HG03280 (cell line): ENCODE measurements around the gene AKT1S1.

Experiments
- ATAC-seq: cut with Tn5 transposase; IDR thresholded peaks from one replicate; pipeline ENCODE4 v1.9.1; 2021; ENCODE audit warnings: mild to moderate bottlenecking, moderate library complexity; ENCODE audit not compliant: unreplicated experiment

Gene AKT1S1

DNA sequence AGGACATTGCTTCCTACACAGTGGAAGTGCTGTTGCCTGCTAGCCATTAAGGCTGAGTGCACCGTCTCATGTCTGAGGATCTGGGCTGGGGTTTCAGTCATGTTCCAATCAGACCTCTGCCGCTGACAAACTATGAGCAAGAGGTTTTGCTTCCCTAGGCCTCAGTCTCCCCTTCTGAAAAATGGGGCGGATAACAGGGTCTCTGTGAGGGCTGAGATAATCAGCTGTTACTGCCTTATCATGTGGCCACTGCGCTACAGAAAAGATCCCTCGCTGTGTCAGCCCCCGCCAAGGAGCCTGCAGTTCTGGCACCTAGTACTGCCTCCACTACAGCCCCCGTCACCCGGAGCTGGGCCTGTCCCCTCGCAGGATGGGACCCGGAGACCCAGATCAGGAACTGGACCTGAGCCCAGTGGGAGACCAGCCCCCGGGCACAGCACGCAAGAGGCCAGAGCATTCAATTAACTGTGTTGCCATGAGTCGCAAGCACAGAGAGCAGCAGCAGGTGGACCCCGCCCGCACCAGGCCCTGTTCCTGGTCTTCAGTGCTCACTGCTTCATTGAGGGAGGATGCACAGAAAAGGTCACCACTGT is 6.8 kb downstream of the AKT1S1 start:
- ATAC-seq, result no peak

DNA sequence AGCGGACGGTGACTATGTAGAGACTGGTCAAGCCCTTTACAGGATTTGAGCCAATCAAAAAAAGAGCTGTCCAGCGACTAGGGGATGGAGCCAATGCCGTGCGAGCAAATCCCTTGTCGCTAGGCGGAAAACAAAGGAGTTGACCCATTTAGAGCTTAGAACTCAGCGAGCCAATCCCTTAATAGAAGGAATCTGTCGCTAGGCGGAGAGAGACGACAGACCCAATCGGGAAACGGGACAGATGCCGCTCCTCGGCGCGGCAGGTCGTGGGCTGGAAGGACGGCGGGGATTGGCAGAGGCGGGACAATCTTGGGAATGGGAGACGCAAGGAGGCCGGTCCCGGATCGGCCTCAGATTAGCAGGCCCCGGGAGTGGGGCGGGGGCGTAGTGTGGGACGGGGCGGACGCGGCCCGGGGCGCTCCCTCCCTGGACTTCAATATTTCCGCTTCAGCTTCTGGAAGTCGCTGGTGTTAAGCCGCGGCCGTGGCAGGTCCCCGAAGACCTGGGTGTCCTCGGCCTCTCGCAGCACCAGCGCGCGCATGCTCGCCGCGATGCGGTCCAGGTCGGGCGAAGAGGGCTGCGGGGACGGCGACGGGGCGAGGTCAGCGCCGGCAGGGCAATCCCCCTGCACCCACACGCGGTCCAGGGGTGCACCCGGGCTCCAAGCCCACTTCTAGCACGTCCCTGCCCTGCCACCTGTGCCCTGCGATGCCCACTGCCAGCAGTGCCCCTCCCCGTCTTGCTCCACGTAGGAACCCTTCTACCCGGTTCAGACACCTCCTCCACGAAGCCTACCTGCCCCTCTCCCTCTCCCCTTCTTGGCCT is 7.5 kb downstream of the AKT1S1 start:
- peak; percentile 65 for ATAC-seq

DNA sequence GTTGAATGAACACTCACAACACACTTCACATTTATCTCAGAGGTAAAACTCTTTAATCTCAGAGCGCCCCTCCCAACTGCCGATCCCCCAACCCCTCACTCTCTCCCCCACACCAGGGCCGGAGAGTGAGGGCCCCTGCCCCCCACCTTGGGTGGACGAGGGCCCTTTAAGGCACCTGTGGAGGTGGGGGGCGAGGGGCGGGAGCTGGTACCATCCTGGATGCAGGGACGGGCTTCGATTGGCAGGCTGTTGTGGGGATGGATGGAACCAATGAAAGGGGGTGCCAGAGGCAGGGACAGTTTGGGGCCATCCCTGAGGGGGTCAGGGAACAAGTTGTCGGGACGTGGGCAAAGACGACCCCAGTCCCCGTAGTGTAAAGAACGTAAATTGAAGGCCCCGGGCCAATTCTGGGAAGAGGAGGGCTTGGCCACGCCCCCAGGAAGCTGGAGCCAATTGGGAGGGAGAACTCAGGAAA is 8.1 kb downstream of the AKT1S1 start:
- ATAC-seq, result peak; percentile 6

DNA sequence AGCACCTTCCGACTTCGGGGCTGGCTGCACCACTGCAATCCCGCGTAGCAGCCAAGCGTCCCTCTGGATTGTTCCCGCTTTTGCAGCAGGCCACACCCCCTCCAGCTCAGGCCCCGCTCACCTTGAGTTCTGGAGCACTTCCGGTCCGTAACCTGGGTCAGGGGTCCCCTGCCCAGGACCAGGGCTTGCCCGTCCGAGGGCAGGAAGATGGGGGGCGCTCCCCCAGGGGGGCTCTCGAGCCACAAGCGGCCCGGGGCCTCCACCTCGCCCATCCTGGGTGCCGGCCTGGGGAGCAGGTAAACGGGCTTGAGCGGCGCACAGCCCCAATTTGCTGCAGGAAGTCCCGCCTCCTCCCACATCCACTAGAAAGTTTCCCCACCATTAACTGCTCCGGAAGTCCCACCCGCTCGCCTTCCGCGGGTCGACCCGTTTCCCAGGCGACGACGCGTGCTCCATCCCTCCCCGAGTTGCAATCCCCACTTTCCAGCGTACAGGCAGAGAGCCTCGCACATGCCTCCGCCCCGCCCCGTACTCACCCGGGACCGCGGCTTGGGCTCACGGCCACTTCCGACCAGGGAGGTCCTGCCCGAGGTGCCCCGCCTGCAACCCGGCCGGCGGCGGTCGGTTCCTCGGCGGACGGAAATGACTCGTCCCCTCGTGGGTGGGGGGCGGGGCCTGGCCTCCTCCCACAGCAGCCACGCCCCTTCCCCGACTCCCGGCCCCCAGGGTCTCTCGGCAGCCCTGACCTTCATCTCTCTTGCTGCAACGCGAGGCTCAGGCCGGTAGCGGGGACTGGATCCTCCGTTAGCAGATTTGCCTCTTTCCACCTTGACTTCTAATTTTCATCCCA is 10.0 kb downstream of the AKT1S1 start, which contains the start of gene PNKP:
Gene PNKP (minus strand): TSS at position 644 of the 850 bp plus-strand sequence. CDS start 372 bp downstream, at position 272.
- peak; percentile 38 for ATAC-seq

GRCh38 chr19:49864890-49865289 is 12.3 kb downstream of the AKT1S1 start:
- no peak for ATAC-seq

- ATAC-seq, result no peak
Measured at GRCh38 chr19:49863935-49864320, 13.2 kb downstream of the AKT1S1 start.

DNA sequence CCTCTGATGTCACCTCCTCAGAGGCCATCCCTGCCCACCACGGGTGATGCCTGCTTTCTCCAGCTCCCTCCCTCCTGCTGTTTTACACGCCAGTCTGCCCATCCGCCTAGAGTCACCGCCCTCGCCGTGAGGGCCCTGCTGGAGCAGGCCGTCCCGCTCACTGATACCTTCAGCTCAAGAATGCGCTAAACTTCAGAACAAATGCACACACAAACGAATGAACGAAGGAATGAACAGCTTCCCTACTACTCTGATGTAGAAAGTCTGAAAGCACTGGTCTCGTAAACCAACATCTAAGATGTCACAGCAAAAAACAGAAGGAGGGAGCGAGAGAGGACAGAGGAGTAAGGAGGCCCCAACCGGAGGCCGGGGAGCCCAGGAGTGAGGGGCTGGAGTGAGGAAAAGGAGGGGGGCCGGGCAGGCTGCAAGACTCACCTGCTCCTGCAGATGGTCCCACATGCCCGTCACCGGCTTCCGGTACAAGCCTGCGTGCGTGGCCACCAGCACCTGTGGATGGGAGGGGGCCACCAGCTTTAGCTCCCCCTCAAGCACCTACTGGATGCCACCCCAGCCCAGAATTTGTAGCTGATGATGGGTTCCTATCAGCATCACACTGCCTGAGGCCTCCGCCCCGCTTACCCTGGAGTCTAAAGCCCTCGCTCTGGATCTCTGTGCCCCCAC is 13.8 kb downstream of the AKT1S1 start:
- no peak for ATAC-seq

DNA sequence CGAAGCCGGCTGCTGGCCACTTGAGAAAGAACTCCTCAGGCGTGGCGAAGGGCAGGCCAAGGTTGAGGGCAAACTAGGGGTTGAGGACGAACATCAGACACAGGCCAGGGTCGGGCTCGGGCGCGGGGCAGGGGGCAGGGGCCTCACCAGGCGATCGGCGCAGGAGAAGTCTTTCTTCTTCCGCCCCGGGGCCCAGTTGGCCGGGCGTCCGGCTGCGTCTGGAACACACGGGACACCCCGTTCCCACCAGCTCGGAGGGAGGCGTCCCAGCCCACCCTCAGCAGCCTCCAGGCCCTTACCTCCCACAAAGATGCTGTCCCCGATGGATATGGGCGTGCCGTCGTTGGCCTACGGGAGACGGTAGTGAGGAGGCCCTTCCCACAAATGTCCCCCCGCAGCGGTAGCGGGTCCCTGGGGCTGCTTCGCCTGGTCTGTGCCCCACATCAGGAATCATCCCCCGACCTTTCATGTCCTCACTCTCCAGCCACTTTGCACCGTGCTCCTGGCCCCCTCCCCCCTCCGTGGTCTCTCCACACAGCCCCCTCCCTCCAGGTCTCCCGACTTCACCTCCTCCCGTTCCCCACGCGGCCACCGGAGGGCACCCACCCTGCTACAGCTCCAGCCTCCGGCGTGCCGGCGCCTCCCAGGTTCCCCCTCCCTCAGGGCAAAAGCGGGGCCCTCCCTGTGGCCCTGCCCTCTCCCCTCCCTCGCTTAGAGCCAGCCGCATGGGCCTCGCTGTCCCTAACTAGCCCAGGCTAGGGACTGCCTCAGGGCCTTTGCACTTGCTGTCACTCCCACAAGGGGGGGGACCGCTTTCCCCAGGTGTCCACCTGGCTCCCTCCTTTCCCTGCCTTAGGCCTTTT is 14.5 kb downstream of the AKT1S1 start:
- no peak for ATAC-seq

- ATAC-seq, result no peak
Measured at GRCh38 chr19:49861541-49862378, 15.4 kb downstream of the AKT1S1 start.

DNA sequence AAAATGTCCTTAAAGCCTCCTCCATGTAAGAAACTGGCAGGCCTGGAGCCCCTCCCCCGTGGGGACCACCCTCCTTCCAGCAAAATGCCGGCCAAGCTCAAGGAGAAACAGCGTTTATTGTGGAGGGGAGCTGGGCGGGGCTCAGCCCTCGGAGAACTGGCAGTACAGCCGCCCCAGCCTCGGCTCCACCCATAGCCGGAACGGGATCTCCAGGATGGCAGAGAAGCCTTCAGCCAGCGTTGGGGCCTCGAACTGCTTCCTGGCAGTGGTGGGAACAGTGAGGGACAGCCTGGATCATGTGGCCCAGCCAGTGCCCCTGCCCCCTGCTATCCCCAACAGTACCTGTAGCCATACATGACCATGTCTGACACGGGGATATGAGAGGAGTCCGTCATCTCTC is 16.0 kb downstream of the AKT1S1 start:
- no peak for ATAC-seq

- no peak for ATAC-seq
Measured at GRCh38 chr19:49860336-49861102, 16.6 kb downstream of the AKT1S1 start.

DNA sequence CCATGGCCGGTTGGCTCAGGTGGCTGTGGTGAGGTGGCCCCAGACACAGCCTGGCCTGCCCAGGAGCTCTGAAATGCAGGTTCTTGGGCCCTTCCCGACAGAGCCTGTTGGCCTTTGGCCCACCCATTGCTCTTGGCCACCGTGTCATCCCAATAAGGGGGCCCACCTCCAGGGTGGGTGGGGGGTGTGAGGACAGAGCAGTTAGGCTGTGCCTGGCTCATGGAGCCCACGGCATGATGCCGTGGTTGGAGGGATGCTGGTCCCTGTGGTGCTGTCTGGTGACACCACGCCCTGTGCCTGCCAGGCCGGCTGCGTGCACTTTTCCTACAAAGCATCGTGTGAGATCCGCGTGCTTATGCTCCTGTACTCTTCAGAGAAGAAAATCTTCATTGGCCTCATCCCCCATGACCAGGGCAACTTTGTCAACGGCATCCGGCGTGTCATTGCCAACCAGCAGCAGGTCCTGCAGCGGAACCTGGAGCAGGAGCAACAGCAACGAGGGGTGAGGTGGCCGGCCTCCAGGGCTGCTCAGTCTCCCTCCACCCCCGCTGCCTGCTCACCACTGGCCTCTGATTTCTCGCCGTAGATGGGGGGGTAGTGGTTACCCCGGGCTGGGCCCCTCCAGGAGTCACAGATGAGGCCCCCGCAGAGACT is 17.3 kb downstream of the AKT1S1 start:
- ATAC-seq, result no peak

DNA sequence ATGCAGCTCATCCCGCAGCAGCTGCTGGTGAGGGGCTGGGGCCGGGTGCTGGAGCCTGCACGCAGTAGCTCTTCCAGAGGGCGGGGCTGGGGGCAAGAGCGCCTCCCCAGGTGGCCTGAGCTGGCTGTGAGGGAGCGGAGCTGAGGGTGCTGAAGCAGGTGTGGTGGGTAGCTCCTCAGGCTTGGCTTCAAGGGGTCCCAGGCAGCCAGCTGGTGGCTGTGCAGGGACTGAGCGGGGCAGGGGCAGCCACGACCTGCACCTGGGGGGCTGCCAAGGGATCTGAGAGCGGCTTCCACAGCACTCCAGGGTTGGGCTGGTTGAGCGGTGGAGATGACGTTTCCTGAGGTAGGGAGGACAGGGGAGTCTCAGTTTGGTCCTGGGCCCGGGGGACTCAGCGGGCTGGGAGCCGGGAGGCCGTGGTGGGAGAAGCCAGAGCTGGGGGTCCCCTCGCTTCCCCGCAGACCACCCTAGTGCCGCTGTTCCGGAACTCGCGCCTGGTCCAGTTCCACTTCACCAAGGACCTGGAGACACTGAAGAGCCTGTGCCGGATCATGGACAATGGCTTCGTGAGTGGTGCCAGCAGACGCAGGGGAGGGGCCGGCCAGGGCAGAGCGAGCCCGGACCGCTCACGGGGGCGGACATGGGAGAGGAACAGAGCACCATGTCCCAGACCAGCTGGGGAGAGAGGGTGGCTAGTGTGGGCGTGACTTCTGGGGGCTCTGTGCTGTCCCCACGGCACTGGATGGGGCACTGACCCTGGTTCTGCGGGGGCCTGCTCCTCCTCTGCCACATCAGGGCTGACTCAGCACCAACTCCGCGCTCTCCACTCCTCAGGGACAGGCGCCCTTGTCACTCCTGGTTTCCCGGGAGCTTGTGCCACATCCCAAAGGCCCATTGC is 18.8 kb downstream of the AKT1S1 start:
- no peak for ATAC-seq

- ATAC-seq, result no peak
Measured at GRCh38 chr19:49857838-49858087, 19.4 kb downstream of the AKT1S1 start.

DNA sequence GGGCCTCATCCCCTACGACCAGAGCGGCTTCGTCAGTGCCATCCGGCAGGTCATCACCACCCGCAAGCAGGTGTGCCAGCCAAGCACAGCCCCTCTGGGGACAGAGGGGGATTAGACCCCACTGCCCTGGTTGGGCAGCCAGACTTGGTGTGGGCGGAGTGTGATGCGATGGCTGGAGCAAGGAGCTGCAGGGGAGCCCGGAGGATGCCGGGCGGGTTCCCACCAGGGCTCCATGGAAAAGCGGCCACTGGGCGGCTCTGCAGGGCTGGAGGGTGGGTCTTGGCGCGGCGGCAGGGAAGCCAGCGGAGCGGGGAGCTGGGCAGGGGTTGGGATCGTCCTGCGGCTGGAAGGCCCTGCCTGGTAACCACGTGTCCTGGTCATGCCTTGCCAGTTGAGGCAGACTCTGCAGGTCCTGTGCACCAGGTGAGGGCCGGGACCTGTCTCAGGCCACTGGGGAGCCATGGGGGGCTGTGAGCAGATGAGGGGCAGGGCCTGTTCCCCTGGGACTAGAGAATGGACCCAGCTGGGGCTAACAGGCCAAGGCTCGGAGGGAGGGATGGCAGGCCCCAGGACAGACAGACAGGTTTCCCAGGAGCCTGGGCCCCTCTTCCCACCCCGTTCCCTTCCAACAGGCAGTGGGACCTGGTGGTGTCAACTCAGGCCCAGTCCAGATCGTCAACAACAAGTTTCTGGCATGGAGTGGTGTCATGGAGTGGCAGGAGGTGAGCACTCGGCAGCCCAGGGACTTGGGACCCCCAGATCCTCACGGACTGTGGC is 19.9 kb downstream of the AKT1S1 start:
- ATAC-seq, result no peak

DNA sequence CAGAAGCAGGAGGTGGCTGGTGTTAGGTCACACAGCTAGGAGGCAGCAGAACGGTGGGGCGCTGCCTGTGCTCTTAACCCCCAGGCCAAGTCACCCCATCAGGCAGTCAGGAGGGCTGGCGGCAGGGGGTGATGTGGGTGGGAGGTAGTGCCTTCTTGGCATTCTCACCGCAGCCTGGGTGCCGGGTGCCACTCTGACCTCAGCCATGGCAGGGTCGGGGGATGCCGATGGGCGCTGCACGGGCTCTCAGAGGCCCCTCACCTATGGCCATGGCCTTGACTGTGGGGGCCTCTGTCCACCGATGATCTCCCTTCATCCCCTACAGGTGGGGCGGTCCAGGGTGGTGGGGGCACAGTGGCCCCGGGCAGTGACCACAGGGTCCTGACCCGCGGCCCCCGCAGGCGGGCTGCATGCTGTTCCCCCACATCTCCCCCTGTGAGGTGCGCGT is 20.6 kb downstream of the AKT1S1 start:
- no peak for ATAC-seq
